Astrocyte of the cerebellum (primary cell): ENCODE results near the gene CLCN4.

Source experiments
- DNase-seq: peaks from one replicate; pipeline ENCODE4 v3.0.0-alpha.2; 2011; ENCODE audit warnings: low read depth
- H3K4me3 ChIP-seq: 2 replicates; pipeline ENCODE4 v1.5.1; 2011; ENCODE audit warnings: mild to moderate bottlenecking, low read depth, low read length, moderate library complexity
- in situ Hi-C: cut with HindIII; loops from 2 replicates; pipeline ENCODE4 v1.10.0; 2017; ENCODE audit warnings: low sequenced_read_pairs
- TF ChIP-seq, protein P1 (sequence below): IDR thresholded peaks from 2 replicates; pipeline ENCODE4 v1.5.1; 2012; ENCODE audit warnings: low read length, low read depth, moderate library complexity, mild to moderate bottlenecking; ENCODE audit errors: missing control alignments

Gene CLCN4

DNA sequence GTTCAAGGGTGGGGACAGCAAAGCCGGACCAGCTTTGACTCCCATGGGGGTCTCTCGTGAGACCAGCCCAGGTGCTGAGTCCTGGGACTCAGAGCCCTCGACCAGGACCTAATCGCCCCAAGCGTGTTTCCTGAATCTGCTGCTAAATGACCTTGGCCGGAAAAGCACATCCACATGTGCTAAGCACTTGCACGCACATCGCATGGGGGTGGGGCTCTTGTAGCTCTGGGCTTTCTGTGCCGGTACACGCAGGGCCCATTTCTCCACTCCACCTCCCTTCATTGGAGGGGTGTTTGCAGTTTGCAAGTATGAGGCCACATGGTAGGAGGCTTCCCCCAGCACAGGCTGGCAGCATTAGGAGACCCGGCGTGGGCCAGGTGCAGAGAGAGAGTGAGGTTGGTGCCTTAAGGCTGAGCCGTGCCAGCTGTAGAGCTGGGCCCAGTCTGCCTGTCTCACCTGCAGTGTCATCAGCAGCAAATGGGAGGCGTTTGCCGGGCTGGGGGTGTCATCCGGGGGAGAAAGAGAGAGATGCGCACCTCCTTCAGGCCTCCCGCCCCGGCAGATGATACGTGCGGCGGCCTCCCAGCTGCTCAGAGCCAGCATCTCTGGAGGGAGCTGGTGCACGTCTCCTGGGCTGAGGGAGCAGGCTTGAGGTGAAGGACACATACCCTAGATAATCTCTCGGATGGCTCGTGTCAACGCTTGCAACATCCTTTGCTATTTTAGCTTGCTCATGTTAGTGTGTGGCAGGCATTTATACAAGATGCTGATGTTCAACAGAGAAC, 45.2 kb upstream of the CLCN4 start:
- TF ChIP-seq, protein P1, sequence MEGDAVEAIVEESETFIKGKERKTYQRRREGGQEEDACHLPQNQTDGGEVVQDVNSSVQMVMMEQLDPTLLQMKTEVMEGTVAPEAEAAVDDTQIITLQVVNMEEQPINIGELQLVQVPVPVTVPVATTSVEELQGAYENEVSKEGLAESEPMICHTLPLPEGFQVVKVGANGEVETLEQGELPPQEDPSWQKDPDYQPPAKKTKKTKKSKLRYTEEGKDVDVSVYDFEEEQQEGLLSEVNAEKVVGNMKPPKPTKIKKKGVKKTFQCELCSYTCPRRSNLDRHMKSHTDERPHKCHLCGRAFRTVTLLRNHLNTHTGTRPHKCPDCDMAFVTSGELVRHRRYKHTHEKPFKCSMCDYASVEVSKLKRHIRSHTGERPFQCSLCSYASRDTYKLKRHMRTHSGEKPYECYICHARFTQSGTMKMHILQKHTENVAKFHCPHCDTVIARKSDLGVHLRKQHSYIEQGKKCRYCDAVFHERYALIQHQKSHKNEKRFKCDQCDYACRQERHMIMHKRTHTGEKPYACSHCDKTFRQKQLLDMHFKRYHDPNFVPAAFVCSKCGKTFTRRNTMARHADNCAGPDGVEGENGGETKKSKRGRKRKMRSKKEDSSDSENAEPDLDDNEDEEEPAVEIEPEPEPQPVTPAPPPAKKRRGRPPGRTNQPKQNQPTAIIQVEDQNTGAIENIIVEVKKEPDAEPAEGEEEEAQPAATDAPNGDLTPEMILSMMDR, result no peak
- in situ Hi-C loops, result no loop called here
- H3K4me3 ChIP-seq, result no peak overlapping the region
- DNase-seq, result no peak

DNA sequence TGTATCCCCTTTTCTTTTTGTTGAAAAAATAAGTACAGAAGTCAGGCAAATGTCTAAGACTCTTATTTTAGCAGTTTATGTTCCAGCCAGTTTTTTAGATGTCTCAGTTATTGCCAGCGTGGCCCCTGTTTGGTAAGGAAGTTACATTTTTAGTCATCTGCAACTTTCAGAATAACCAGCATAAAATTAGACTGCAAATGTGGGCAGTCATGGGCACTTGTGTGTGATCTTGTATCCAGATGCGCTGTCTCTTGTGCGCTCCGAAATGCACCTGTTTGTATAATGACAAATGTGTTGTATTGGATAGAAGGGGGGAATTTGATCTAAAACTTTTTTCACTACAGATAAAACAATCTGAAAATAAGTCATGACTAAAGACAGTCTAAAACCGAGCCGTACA, 44.3 kb upstream of the CLCN4 start:
- in situ Hi-C loops, result no loop called here
- TF ChIP-seq, protein P1, result no peak
- no peak overlapping the region for H3K4me3 ChIP-seq
- no peak for DNase-seq

DNA sequence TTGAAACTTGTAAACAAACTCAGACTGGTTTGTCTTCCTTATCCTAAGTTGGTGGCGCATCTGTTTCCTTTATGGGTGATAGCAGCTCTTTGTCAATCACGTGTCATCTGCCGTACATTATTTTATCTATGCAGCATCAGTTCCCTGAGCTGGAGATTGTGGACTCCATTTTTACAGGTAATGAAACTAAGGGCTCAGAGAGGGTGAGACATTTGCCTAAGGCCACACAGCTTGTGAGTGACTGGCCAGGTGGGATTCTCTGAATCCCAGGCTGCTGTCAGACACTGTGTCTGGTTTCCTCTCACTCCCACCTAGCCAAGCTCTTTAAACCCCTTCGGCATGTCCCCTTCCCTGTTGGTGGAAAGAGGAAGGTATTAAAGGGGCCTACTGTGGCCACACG, 41.7 kb upstream of the CLCN4 start:
- in situ Hi-C loops, result no loop called here
- TF ChIP-seq, protein P1, result no peak
- no peak overlapping the region for H3K4me3 ChIP-seq
- DNase-seq, result no peak

DNA sequence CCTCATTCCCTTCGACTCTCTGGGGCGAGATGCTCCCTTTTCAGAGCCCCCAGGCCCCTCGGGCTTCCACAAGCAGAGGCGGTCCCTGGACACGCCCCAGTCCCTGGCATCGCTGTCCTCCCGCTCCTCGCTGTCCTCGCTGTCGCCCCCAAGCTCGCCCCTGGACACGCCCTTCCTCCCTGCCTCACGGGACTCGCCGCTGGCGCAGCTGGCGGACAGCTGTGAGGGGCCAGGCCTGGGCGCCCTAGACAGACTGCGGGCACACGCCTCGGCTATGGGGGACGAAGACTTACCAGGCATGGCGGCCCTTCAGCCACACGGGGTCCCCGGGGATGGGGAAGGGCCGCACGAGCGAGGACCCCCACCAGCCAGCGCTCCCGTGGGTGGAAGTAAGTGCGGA, 39.5 kb upstream of the CLCN4 start:
- in situ Hi-C loops, result no loop called here
- no peak for DNase-seq
- no peak overlapping the region for H3K4me3 ChIP-seq
- TF ChIP-seq, protein P1, result no peak

DNA sequence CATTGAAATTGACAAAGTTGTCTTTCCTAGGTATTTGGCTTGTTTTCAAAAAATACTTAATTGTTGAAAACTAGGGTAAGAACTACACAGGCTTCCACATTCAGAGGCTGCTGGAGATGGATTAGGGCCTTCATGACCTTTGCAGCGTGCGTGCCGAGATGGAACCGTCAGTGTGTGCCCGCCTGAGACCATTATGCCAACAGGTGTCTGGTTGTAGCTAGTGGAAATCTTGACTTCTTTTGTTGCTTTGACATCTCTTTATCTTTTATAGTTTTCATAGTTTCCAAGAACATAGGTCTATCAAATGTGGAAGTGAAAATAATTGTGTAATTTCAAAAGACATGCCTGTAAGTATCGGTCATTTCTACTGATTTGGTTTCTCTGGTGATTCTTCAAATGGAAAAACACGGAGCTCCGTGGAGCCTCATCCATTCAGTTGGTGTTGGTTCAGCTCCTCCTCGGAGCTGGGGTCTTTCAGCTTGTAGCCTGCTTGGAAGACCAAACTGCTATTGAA, 38.9 kb upstream of the CLCN4 start:
- TF ChIP-seq, protein P1, result no peak
- no peak for DNase-seq
- H3K4me3 ChIP-seq, result no peak overlapping the region
- in situ Hi-C loops, result no loop called here

DNA sequence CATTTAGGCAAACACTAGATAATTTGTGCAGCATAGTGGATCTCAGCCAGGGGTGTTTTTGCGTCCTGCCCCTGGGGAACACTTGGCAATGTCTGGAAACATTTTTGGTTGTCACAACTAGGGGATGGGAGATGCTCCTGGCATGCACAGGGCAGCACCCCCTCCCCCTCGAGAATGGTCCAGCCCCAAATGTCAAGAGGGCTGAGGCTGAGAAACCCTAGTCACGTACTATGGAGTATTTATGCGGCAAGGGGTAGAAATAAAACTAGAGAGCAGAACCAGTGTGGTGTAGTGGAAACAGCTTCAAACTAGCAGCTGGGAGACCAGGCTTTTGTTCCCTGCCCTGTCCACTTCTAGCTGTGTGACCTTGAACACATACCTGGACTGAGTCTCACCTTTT, 38.2 kb upstream of the CLCN4 start:
- in situ Hi-C loops, result no loop called here
- TF ChIP-seq, protein P1, result no peak
- no peak overlapping the region for H3K4me3 ChIP-seq
- DNase-seq, result no peak
